ENCODE results near the gene NUP93.

The NUP93 gene

DNA sequence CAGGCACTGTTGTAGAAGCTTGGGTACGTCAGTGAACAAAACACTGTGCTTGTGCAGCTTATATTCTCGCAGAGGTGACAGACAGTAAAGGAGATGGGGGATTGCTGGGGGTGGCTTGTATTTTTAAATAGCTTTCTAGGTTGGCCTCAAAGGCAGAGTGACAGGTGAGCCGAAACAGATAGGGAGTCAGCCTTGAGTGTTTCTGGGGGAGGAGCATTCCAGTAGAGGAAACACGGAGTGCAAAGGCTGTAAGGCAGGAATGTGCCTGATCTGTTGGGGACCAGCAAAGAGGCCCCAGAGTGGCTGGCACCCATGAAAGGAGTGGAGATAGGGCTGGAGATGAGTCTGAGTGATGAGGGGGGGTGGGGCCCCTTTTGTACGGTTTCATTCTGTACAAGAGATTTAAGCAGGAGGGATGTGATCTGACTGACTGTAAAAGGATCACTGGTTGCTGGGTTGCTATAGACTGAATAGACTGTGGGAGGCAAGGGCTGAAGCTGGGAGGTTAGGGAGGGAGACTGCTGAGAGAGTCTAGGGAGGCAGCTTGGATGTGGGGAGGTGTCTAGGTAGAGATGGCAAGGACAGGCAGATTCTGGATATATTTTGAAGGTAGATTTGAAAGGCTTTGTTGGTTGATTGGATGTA, 15.2 kb downstream of the NUP93 start:
- DNase-seq, result no peak

DNA sequence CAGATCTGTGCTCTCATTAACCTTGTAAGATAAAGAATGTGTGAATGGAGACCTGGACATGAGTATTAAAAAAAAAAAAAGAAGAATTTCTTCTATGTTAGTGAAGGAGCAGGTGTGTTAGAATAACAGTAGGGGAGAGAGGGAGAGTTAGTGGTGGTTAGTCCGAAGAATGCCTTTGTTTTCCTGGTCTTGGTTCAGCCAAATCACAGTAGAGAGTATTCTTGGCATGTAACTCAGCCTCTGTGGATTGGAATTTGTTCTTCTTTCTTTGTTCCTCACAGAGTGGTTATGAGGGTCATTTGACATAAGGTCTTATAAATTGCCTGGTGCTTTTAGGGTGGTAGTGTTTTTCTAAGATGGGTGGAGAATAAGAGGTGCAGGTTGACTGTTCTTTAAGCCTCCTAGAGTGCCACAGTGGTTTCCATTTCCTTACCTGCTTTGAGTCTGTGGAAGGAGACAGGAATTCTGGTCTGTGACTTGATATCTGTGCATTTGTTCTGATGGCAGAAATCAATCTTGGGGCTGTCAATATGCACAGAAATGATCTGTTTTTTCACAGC, 17.6 kb downstream of the NUP93 start:
- DNase-seq, result no peak

DNA sequence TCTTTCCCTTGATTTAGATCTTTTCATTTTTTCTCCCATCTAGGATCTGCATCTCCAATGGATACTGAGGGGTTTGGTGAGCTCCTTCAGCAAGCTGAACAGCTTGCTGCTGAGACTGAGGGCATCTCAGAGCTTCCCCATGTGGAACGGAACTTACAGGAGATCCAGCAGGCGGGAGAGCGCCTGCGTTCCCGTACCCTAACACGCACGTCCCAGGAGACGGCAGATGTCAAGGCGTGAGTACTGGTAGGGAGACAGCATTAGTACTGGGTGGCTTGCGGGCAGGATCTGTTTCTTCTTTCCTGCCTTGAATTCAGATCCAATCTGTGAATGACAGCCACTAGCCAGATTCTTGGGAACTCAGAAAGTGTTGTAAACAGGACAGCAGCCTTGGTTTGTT, 18.3 kb downstream of the NUP93 start:
- peak in 1 of 2 experiments; percentile 53 for DNase-seq

DNA sequence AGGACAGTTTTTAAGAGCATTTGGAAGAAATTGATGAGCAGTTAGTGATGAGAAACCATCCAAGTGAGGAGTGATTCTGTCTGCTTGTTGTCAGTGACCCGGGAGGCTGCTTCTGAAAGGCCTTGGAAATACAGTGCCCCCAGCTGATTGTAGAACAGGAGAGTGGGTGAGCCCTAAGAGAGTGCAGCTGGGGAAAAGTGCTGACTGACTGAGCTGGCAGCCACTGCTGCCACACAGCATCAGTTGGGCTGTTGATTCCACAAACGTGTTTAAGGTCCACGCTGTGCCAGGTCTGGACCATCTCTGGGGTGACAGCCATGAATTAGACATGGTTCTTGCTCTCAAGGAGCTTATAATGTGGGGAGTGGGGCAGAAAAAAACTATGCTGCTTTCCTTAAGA, 18.9 kb downstream of the NUP93 start:
- no peak for DNase-seq

DNA sequence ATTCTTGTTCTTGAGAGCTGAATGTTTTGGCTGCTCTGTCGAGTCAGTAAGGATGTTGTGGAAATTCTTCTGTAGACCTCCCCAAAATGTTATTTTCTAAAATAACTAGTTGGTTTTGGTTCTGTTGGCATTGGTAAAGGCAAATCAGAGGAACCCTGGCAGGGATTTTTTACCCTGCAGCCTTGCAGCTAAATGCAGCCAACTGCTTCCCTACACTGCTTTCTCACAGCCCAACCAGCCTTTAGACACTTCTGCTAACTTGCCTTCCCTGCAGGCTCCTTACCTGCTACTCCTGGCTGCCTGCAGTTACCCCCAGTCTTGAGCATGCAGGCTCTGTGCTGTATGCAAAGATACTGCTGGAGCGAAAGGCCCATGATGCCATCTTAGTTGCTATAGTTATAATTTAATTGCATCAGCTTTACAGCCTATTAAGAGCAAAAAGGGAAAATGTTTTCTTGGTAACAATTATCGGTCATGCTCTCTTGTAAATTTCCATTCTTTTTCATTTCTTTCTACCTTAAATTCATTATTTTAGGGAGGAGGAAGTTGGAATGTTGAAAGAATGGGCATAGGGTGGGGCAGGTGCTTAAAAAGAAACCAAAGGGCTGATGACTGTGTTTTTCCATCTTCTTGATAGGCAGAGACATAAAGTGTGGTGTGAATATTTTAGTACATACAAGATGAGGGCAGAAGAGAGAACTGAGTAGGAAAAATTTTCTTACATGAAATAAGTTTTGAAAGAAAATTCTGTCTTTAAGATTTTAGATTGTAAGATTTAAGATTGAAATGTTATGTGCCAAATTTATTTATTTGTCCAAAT, 20.0 kb downstream of the NUP93 start:
- DNase-seq, result no peak

DNA sequence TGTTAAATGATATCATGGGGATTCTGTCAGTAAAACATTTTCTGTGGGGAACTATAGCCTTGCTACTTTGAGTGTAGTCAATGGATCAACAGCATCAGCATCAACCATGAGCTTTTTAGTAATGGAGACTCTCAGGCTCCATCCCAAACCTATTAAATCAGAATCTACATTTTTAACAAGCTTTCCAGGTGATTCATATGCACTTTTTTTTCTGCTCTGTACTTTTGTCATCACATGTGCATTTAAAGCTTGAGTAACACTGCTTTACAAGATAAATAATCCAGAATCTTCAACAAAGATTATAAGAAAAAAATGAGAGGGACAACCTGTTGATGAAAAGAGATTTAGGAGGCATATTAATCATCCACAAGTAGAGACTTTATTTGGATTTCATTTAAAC, 23.5 kb downstream of the NUP93 start:
- DNase-seq, result no peak

DNA sequence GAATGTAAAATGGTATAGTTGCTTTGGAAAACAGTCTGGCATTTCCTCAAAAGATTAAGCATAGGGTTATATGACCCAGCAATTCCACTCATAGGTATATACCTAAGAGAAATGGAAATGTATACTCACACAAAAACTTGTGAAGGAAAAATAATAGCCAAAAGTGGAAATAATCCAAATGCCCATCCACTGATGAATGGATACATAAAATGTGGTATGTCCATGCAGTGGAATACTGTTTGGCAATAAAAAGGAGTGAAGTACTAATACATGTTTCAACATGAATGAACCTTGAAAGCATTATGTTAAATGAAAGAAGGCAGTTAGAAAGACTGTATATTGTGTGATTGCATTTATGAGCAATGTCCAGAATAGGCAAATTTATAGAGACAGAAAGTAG, 25.1 kb downstream of the NUP93 start:
- no peak for DNase-seq

DNA sequence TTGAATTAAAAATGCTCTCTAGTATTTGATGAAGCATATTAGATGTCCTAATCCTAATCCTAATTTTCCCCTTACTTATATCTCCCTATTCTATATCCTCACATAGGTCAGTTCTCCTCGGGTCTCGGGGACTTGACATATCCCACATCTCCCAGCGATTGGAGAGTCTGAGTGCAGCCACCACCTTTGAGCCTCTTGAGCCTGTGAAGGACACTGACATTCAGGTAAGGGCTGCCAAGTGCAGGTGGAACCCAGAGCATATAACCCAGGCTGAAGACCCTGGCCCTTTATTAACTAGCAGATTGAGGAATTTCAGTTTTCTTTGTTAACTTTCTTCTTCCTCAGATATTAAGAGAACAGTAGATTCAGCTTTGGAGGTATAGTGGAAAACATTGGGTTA, 28.5 kb downstream of the NUP93 start:
- DNase-seq, result no peak

DNA sequence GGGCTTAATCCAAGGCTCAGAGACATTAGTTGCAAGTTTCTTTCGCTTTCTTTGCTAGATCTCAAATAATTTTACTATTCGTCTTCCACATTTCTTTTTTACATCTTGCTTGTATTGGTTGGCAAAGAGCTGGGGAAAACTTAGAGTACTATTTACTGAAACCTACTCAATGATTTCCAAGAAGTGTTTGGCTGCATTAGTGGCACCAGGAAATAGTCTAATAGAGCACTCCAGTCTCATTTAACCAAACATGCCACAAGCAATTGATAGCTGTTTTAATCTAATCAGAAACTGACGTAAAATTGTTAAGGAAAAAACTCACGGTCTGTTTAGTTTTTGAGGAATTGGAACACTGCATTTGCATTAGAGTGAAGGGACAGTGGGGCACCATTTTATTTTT, 29.0 kb downstream of the NUP93 start:
- no peak for DNase-seq

DNA sequence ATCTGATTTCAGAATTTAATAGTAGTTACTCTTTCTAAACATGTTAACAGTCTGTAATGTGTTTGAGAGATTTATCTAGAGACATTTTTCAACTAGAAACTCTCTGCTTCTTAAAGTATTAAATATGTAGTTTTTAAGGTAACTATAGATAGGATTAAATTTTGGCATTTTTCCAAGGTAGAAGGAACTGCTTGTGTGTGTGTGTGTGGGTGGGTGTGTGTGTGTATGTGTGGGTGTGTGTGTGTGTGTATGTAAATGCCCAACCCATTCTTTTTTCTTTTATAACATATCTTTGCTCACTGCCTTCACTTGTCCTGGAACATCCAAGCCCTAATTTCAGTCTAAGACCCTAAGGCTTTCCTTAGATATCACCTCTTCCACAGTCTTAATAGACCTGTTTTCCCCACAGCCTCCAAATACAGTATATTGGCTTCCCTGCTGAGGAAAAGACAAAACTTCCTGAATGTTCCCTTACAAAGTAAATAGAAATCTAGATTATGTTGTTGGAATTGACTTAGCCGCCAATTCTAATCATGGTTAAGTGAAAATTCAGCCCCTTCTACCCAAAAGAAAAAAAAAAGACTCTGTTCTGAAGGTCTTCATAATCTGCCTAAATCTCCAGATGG, 33.5 kb downstream of the NUP93 start:
- DNase-seq, result no peak

DNA sequence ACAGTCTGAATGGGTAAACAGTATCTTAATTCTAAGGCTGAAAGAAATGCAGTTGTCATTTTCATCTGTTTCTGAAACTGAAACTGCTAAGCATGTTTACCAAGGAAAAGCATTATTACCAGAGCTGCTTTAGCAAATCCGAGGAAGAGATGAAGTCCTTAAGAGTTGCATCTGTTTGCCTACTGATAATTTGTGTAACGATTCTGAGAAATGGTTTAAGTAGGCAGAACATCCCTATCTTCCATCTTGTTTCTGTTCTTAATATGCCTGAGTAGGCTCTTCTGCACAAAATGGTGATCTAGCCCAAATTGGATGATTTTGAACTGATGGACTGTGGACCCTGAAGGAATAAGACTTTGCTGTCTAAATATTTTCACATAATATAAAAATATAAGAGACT, 34.9 kb downstream of the NUP93 start:
- DNase-seq, result peak in 1 of 2 experiments; percentile 28

DNA sequence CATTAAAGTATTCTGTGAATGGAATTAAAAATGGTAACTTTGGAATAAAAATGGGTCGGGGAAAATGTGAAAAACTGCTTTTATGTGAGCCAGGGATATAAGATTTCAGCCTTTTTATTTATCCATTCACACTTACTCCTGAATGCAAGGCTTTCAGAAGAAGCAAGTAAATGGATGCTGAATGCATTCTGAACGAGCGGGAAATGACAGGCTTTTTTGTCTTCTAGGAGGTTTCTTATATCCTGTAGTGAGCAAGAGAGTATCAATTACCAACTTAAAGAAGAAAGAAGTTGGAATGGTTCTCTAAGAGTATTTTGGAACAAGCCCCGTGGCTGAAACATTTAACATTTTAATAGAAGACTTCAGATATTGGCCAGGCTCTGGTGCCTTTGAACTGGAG, 36.0 kb downstream of the NUP93 start:
- DNase-seq, result no peak

DNA sequence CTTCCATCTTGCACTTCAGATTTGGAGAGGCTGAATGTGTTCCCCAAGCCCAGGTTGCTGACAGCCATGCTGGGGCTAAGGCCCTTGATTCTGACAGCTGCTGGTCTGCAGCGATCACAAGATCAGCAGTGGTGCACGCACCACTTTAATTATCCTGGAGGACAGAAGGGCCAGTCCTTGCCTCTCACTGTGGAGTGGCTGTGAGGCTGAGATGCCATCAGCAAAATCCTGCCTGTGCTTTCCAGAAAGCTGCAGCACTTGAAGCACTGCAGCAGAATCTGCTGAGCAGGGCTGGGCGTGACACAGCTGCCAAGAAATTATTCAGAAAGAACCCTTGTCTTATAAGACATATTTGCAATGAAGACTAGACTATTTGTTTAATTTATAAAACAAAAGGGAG, 37.1 kb downstream of the NUP93 start:
- peak; percentile 94 to 98 for DNase-seq

DNA sequence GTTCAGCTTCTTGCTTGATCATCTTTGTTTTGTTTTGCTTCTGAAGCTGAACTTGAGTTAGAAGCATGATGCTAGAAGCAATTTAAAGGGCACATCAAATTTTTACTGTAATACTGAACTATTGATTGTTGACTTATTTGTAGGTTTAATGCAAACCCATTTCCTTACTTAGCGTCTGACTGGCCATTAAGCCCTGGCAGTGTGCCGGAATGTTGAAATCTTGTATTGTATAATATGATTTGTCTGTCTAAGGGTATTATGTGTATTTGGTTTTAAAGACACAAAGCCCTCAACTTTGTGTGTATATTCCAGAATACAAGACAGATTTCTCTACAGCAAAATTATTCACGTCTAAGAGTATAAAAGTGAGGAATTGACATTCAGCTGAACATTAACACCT, 39.7 kb downstream of the NUP93 start:
- no peak for DNase-seq

DNA sequence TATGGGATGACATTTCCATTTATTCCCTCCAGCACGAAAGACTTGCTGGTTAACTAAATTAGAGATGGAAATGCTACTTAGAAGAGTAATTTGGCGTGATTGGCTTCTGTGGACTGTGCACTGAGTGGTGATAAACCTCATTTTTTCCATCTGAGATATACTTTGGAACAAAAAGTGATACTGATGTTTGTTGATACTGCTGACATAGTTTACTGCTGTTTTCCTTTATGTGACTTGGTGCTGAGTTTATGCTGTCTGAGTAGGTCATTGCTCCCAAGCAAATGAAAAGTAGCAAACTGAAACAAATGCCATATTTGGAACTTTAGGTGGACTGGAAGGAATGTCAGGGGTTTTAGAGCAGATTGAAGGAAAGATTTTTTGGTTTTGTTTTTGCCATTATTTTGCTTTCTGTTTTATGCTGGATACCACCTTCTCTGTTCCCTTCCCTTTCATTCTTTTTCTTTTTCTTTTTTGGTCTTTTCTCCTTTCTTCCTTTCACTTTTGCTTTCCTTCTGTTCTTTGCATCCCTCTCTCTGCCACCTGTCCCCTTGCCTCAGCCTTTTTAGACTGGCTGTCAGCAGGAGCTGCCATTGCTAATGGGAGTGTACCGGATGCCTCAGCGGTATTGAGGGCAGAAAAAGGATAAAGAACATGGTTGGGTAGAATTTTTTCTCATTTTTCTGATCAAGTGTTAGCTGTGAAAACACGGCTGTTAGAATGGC, 41.8 kb downstream of the NUP93 start:
- no peak for DNase-seq

DNA sequence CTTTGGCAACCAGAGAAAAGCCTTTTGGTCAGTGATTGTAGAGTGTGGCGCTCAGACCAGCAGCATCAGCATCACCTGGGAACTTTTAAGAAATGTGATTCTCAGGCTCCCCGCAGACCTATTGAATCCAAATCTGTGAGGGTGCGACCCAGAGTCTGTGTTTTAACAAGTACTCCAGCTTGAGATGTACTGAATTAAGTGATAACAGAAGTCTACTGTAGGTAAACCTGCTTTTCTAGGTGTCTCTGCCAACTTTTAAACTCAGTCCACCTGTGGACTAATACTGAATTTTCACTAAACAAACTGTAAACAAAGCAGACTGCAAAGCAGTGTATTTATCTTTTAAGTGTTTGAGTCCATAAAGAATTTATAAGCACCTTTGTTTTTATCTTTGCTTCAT, 43.6 kb downstream of the NUP93 start:
- no peak for DNase-seq

DNA sequence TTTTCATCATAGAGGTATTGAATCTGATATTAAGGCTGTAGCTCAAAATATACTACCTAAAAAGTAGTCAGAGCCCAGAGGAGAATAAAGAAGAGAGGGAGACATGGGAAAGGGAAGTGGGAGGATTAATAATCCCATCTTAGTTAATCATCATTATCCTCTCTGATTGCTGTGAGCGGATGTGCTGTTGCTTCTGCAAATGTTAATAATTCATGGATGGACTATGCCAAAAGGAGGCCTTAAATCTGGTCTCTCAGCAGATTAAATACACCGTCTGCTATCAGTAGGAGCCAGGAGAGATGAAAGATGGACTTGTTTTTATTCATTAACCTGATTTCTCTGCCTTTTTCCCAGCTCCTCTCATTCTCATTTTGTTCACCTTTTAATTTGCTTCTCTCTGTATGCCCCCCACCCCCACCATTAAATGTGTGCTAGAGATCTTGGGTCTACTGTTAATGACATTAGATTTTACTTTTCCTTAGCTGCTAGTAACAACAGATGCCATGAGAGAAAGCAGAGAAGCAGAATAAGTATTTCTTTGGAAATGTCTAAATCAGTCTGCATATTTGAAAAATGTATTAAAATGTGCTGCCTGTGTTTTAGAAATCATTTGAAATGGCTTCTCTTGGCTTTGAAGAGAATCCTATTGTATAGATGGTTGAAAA, 44.2 kb downstream of the NUP93 start:
- DNase-seq, result peak; percentile 66 to 89

DNA sequence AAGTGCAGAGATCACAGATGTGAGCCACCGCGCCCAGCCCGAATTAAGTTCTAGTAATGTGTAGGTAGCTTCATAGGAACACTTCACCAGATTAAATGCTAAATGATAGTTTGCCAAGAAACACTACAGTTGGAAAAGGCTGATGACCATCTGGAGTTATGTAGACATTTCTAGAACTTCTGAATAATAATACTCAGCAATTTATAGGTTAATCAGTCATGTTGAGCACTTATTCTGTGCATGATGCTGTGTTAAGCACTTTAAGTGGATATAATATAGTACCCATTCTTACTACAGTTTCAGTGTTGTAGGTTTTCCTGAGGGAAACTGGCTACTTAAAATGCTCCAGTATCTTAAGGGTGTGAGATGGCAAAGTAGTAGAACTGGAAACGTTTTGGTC, 45.2 kb downstream of the NUP93 start:
- DNase-seq, result peak; percentile 65 to 93

DNA sequence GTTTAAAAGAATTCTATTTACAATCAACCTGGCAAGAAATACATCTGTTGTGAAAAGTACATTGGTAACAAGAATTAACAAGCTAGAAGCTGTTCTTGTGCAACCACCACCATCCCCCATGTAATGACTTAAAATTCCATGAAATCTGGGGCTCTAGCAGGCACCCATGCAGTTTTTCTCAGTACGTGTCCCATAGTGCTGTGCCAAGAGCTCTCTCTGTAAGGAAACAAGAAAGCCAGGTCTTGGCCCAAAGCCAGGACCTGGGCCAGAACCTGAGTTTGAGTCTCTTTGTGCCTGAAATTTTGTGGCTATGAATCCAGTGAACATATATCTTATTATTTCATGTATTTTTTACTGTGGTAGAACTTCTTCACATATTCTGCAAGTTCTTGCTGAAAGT, 46.6 kb downstream of the NUP93 start:
- no peak for DNase-seq

DNA sequence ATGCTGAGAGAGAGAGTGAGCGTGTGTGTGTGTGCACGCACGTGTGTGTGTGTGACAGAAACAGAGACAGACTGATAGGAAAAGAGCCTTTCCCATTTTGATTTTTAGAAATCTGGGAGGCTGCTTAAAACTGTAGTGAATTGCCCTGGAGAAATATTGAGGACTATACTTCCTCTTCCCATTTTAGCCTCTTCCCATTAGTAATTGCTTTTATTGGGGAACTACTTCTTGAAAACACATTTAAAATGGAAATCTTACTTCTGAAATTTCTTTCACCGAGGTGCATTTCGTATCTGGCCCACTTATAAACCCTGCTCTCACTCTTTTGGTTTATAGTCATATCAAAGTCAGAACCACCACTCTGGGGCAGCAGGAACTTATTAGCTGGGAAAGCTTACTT, 47.1 kb downstream of the NUP93 start:
- DNase-seq, result no peak

DNA sequence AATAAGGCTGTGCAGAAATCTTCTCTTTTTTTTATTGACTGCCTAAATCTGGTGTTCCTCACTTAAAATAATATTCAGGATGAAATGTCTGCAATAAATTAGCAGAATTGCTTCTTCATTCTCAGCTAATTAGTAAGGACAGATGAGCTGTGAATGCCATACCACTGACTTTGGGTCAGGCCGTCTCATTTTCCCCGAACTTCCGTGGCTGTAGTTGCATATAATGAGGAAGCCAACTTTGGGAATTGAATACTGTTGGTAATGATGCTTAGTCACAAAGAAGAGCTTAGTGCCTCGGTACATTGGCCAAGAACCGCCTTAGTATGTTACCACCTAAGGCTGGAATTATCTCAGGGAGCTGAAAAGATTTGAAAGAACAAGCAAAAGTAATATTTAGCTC, 47.6 kb downstream of the NUP93 start:
- DNase-seq, result no peak

DNA sequence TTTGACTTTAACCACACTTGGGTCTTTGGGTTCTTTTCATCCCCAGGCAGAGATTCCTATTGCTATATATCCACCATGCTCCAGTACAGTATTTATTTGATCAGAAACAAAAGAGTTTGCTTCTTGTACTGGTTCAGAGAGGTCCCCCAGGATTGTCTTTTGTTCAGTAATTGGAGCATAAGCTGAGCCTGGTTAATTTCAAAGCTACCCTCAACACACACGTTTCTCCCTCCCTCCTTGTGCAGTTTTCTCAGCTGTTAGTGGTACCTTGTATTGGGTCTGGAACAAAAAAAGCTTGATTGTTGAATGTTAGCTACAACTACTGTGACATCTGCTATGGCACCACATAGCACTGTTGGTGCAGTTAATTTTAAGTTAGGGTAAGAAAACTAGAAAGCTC, 50.0 kb downstream of the NUP93 start:
- no peak for DNase-seq

DNA sequence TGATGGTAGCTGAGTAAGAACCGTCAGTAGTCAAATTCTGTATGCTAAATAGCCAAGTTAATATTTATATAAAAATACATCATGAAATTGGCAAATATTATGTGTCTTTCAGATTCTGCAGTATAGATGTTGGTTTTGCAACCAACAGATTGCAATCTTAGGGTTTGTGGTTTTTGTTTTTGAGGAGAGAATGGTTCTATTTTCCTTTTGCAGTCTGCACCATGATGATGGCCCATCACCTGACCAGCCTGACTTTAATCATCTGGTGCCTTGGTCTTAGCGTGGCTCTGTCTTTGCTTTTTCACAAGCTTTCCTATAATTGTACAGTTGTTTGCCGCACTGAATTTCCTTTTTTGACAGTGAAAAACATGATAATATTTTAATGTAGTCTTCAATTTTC, 50.7 kb downstream of the NUP93 start:
- no peak for DNase-seq
